ENCODE measurements around the gene CLDN20. TPM values are rescaled to one million over a fixed set of nuclear protein-coding genes. Genes with fewer than 3 reads are reported as not detected.

CLDN20 gene
- total and polyA plus RNA-seq, 2 of the 8 experiments (the other 6 are each of a cell fraction or from before 2014, with no cell fraction given): not detected

- no peak overlapping the region for H2AFZ ChIP-seq (ENCODE audit: low read length)
- no peak overlapping the region for H3K56ac ChIP-seq (replicated peaks; ENCODE audit: insufficient read length, low read depth, low read length)
- WGBS, 2 experiments (ENCODE audit: extremely low coverage in 1 of 2, insufficient coverage in 1 of 2, insufficient read length in 1 of 2, insufficient replicate concordance in 2 of 2, low coverage in 1 of 2, low lambda C conversion rate in 2 of 2, missing lambda C conversion rate in 1 of 2): 91% methylated on average over 7 of the region's 7 CpGs; no CpG with 5 or more reads in 1 of the 2 experiments
- H3K79me2 ChIP-seq (ENCODE audit: control insufficient read depth in 1 of 2, insufficient read depth in 2 of 2, low read length in 2 of 2): no peaks in the 10 kb centered on the region
- H3K18ac ChIP-seq (ENCODE audit: extremely low read depth, low read length): no peak overlapping the region
- no peak overlapping the region for H2BK20ac ChIP-seq (ENCODE audit: low read length)
- H3K23ac ChIP-seq (ENCODE audit: insufficient read length): no peak overlapping the region
- no peaks in the 10 kb centered on the region for H4K20me1 ChIP-seq (replicated peaks in 1 of 2; ENCODE audit: control insufficient read depth in 1 of 2, insufficient read depth in 2 of 2, low read length in 2 of 2)
- no peaks in the 10 kb centered on the region for H3K27me3 ChIP-seq (replicated peaks in 1 of 4; ENCODE audit: control insufficient read depth in 3 of 4, extremely low read depth in 1 of 4, insufficient read depth in 3 of 4, low read length in 3 of 4)
- ChIA-PET POLR2A (ENCODE audit: partially characterized antibody) (no interaction called here), CTCF (ENCODE audit: partially characterized antibody) (interaction anchor here (0.6 to 1.5 kb wide), 3 partner anchors 15 to 314 kb away, joined by 3 to 4 read pairs (median 3); no protein-coding TSS in a partner anchor)
- DNase-seq (ENCODE audit: low read depth in 1 of 2, low spot score in 2 of 2): no peak
- no peak overlapping the region for H2BK5ac ChIP-seq (ENCODE audit: low read depth, low read length)
- peaks cover 0 to 9% (median 4%) of the 10 kb centered on the region in 4 experiments; a peak in 4 of 7 replicates for H3K4me1 ChIP-seq (replicated peaks in 1 of 4; ENCODE audit: control insufficient read depth in 3 of 4, insufficient read depth in 4 of 4, low read length in 3 of 4)
- H2BK15ac ChIP-seq (ENCODE audit: low read length): no peak overlapping the region
- no peak overlapping the region for H3K14ac ChIP-seq (ENCODE audit: insufficient read length)
- H3K23me2 ChIP-seq (ENCODE audit: low read depth, low read length): no peaks in the 10 kb centered on the region
- no peak overlapping the region for H2AK5ac ChIP-seq (ENCODE audit: low read depth, low read length)
- H4K5ac ChIP-seq (ENCODE audit: insufficient read length, low read depth, low read length): no peak overlapping the region
- no peak overlapping the region for H3K4ac ChIP-seq (replicated peaks; ENCODE audit: insufficient read length, low read depth, low read length)
- no peak overlapping the region for H2BK120ac ChIP-seq (replicated peaks; ENCODE audit: low read depth, low read length)
- no peak overlapping the region for H3K27ac ChIP-seq (ENCODE audit: low read depth, low read length)
- H3K4me3 ChIP-seq (ENCODE audit: extremely low read depth in 1 of 4, insufficient read depth in 2 of 4, low read depth in 3 of 4, low read length in 4 of 4): no peak overlapping the region
- no peak for TF ChIP-seq SRF (IDR thresholded peaks at IDR 0.05; ENCODE audit: low read depth, low read length)
- no peak for TF ChIP-seq SP1 (IDR thresholded peaks at IDR 0.05; ENCODE audit: low read depth, low read length)
- no peak for TF ChIP-seq EP300 (IDR thresholded peaks at IDR 0.05; ENCODE audit: borderline replicate concordance in 1 of 2, low read depth in 2 of 2, low read length in 2 of 2)
- no peak for TF ChIP-seq CEBPB (IDR thresholded peaks at IDR 0.05; ENCODE audit: low read depth, low read length)
- TF ChIP-seq SP2 (IDR thresholded peaks at IDR 0.05; ENCODE audit: low read length): no peak
- no peak for TF ChIP-seq GTF2F1 (IDR thresholded peaks at IDR 0.05; ENCODE audit: borderline replicate concordance, low read depth, low read length)
- no peak for TF ChIP-seq BCL11A (IDR thresholded peaks at IDR 0.05; ENCODE audit: low read depth in 2 of 2, low read length in 2 of 2)
- H3K4me2 ChIP-seq (ENCODE audit: insufficient read depth in 1 of 2, low read depth in 2 of 2, low read length in 2 of 2): no peak overlapping the region
- H3K9ac ChIP-seq (replicated peaks in 1 of 4; ENCODE audit: extremely low read depth in 1 of 4, low read depth in 3 of 4, low read length in 3 of 4): no peak overlapping the region
- no peak overlapping the region for H2BK12ac ChIP-seq (ENCODE audit: low read depth, low read length)
- no peak for FAIRE-seq
- no peak overlapping the region for H4K91ac ChIP-seq (replicated peaks; ENCODE audit: insufficient read length, low read length)
- H4K8ac ChIP-seq (ENCODE audit: extremely low read depth, insufficient read depth, low read length): no peak overlapping the region
- no peaks in the 10 kb centered on the region for H3K9me3 ChIP-seq (ENCODE audit: insufficient read depth in 2 of 2, low read depth in 1 of 2, low read length in 1 of 2)
- no peaks in the 10 kb centered on the region for H3K79me1 ChIP-seq (ENCODE audit: low read depth, low read length)
- H3K36me3 ChIP-seq (ENCODE audit: control insufficient read depth in 2 of 4, insufficient read depth in 4 of 4, low read length in 3 of 4): no peaks in the 10 kb centered on the region
These were observed 39.2 kb upstream of the CLDN20 start for GRCh38 chr6:155224618-155225017.

Data from H1 (cell line).